HG02588 (cell line): ENCODE results near the gene HESX1.

ENCODE experiments used
- ATAC-seq: cut with Tn5 transposase; IDR thresholded peaks from one replicate; pipeline ENCODE4 v1.9.1; 2021; ENCODE audit warnings: mild to moderate bottlenecking, moderate library complexity; ENCODE audit not compliant: unreplicated experiment

HESX1 gene

DNA sequence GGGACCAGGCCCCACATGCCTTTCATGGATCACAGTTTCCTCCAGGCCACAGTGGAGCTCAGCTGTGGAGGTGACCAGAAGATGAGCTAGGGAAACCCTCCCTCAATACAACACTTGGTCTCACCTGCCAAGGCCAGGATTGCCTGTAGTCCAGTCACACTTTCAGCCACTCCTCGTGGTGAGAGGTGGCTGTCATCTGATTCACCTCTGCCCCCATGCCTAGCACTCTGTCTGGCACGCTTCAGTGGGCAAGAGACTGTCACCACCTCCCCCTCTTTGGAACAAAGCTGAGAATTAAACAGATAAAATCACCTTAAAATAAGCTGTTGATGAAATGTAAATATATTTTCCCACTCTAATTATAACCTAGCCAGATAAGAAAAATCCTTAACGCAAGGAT is 30.7 kb downstream of the HESX1 start:
- no peak for ATAC-seq

DNA sequence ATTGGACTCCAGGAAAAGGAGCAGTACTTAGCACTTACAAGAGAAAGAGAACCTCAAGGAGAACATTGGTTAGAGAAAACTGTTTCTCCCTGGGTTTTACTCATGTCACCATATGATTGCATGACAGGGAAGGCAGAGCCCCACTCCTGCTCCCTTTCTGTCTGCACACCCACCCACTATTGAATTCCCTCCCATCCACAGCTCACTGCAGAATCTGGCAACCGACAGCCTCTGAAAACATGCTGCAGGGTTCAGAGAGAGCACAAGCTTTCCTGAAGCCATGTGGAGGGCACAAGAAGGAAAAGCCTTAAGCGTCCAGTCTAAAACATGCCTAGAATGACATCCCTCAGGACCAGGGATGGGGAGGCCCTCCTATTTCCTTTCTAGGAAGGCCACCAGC is 31.6 kb downstream of the HESX1 start:
- no peak for ATAC-seq

DNA sequence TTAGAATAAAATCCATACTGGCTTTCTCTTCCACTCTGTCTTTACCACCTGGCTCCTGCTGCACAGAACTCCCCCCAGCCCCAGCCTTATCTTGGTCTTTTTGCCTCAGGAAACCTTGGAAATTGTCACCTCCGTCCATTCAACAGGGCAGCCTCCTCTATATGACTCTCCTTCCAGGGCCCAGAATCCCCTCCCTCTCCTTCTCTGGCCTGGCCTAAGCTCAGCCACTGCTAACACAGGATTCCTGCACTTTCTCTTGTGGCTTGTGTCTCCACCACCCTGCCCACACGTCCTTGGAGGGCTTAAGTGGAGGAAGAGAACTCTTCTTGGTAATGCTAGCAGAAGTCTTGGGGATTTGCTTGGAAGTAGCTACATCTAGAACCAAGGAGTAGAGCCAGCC is 33.1 kb downstream of the HESX1 start:
- no peak for ATAC-seq

DNA sequence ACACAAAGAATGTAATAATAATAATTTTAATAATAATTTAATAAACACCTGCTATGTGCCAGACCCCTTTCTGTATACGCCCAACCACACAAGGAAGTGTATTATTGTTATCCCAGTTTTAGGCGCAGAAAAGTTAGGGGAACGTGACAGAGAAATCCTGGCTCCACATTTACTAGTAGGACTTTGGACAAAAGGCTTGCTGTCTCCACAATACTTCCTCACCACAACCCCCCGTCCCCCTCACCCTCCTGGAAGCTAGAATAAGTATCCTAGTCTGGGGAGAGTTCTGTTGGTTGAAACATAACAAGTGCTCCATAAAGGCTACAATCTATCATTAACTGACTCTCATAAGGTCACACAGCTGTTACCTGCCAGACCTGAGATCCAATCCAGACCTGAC is 34.1 kb downstream of the HESX1 start:
- ATAC-seq: no peak

DNA sequence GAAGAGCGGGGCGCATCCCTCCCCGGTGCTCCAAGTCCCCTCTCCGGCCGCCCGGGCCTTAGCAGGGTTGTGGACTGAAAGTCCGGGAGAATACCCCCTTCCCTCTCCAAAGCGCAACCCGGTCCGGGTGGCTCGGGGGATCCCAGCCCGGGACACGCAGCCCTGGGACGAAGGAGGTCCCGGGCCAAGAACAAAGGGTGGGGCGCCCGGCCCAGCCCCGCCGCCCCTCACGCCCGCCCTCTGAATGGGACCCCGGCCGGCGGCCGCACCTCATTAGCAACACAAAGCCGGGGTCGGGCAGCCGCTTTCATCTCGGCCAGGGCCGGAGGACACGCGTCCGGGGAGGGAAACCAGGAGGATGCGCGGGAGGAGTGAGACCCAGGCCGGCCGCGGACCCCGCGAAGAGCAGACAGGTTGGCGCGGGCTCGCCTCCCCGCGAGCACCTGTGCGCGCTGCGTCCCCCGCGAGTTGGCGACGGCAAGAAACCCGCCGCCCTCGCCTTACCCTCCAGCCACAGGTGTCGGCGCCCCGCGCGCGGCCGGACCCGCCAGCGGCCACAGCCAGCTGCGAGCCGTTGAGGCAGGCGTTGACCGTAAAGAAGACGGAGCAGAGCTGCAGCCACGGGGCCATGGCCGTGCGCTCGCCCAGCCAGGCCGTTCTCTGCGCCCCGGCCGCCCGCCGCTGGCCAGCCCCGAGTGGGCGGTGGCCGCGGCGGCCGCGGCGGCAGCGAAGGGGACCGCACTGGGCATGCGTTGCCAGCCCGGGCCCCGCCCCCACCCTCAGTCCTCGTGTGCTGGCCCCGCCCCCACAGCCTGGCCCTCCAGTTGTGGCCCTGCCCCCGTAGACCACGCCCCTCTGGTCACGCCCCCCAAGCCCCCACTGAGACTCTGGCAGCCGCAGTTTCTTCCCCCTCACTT is 34.9 kb downstream of the HESX1 start, which contains the start of gene IL17RD:
Gene IL17RD (minus strand): TSS at position 697 of the 917 bp plus-strand sequence. CDS start 67 bp downstream, at position 630.
- peak; percentile 47 for ATAC-seq

DNA sequence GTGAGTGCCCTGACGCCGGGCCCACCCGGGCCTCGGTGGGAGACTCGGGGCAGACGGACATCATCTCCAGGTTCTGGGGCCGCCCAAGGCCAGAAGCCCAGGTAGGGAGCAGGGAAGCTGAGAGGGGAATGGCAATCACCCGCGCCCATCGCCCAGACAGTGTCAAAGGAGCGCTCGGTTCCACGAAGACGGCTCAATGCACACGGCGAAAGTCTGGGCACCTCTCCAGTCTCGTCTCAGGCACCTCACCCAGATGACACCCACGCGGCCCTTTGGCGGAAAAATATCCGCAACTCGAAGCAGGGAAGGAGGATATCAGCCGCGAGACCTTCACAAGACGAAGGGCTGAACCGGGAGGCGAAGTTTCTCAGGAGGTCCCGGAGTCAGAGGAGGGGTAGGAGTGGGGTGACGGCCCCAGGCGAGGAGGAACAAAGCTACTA is 35.5 kb downstream of the HESX1 start:
- ATAC-seq: no peak

DNA sequence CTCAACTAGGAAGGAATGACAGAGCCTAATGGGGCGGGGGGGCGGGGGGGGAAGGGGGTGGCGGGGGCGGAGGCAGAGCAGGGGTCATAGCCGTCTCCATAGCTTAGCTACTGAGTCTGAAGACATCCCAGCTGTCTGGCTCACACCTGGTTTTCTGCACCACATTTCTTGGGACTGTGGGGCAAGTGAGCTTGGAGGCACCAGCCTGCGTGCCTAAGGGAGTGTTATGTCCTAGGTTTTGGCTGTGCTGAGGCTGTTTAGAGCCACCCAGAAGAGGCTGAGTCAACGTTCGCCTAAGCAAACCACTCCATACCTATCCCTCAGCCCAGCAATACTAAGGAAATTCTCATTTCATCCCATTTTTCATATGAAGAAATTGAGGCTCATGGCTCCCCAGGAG is 36.0 kb downstream of the HESX1 start:
- no peak for ATAC-seq

DNA sequence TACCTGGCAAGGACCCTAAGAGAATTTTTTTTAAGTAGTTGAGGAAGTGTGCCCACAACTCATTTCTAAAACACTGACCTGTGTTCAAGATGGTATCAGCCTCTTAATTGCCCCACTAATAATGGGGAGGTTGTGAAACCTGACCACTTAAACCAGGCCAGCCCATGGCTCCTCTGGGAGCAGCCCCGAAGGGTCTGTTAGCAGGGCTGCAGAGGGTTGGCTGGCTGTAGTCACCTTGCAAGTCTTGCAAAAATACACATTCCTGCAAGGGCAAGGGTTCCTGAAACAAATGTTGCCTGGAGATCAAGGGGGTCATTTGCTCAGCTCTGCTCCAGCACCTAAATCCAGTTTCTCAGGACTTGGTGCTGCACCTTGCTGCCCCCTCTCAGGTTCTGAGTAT is 37.9 kb downstream of the HESX1 start:
- ATAC-seq: no peak

DNA sequence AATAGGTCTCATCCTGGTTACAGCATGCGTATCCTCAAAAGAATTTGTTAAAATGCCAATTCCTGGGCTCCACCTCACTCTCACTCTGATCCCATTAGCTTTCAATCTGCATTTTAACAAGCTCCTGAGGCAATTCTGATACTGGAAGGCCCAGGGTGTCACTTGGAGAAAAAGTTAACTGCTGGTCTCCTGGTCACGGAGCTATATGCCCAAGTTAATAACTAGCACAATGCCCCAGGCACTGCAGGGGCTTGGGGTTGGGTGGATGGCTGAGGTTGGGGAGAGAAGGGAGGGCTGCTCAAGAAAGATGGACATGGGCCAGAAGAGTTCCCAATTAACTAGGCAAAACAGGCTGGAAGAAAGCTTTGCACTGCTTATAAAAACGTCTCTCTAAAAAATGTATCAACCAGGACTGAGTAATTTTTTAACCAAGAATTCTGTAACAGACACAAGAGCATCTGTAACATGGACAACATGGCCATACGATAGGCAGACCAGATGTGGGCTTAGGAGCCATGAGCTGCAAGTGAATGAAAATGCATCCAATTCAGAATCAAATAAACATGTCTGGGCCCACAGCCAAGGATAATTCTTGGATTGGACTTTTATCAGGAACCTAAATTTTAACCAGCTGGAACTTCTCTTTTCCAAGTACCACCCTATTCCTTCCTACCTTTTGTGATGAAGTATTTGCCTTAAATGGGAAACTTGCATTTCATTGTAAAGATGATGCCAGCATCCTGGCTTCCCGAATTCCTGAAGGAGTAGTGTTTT is 38.8 kb downstream of the HESX1 start:
- no peak for ATAC-seq

DNA sequence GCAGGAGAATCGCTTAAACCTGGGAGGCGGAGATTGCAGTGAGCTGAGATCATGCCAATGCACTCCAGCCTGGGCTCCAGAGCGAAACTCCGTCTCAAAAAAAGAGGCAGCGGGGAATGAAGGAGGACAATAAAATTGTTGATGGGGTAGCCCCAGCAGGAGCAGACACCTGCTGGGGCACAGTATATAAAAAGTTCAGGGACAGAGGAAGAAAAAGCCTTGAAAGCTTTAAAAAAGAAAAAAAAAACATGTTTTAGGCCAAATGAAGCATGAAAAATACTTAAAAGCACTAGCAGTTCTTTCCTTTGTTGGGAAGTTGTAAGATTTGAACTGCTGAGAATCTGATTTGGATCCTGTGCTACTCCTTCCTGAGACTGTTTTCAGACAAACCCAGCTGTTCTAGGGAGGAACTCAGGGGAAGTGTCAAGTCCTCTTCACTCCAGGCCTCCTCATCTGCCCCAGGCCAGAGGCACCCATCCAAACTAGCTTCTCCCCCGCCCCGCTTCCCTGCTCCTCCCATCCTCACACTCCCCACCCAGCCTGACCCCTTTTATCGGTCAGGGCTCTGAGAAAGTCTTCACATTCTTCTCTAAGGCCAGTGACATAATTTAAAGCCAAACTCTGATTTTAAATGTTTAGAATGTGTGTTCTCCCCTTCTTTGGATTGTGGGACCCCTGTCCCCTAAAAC is 39.6 kb downstream of the HESX1 start:
- ATAC-seq: no peak

DNA sequence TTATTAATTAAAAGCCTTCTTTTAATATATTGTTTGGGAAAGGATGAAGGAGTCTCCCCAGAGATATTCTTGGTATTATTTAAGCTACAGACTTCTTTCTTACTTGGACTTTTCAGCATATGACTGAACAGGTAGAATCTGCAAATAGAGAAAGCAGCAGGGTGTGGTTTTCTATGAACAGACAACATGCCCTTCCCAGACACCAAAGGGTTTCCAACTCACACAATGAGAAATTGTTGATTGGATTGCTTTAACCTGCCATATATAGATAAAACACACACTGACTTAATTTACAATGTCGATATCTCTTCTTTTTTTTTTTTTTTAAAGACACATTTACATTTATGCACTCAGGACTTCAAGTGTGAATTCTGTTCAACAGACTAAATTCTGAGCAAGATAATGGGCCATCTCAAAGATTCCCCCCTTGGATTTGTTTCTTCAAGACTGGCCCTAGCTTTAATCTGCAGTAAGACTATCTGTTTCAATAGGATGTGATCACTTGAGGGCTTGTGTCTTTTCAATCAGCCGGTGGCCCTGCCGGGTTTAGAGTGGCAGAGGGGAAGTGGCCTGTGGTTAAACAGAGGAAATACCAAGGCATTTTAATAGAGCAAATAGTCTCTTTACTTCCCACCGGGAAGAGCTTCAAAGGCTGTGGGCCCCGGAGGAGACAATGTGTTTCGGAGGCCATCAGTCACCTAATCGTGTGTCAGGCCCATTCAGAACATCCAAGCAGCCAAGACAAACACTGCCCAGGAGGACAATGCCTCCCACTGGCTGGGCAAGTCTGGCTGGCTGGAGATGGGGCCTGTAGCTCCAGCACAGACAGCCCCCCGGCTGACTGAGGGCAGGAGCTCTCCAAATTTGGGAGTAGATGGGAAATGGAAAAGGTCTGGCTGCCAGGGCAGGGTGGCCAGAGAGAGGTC is 40.7 kb downstream of the HESX1 start:
- no peak for ATAC-seq

DNA sequence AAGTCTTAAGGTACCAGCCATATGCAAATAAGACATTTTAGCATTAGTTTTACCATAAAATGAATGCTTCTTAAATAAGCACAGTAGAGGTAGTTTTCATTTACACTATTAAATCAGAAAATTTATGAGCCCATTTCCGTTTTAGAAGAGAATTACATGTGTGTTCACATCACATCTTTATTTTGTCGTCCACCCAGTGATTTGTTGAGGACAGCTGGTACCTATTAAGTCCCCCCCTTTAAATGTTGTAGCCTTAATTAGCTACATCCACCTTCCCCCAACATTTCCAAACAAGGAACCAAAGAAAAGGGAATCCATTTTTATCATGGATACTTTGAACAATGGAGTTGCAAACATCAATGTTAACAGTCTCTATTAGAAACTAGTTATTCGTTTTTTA is 41.5 kb downstream of the HESX1 start:
- no peak for ATAC-seq

DNA sequence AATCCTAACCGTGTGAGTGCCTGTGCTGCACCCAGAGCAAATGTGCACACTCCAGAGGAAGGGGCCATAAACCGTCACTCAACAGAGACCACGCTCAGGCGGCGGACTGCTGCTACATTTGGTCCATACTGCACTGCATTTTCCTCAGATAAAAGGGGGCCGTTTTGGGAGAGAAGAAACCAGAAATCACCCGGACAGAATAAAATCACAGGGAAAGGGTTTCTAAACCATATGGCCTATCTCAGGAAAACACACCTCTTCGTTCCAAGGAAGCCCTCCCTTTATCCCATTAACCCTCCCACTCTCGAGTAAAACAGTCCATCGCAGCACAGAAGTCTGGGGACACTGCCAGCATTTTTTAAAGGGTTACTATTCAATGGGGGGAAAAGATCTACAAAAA is 42.2 kb downstream of the HESX1 start:
- ATAC-seq: no peak

DNA sequence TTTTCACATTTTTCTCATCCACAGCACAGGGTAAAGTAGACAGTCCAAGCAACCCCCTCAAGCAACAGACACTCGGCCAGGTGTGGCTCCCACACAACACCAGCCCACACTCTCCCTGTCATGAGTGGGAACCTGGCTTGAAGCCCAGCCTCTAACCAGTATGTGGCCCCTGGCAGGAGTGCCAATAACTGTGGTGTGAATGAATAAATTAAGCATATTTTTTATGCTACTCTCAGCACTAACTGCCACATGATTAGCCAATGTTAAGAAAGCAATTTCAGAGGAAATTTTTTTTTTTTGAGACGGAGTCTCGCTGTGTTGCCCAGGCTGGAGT is 44.5 kb downstream of the HESX1 start:
- ATAC-seq: no peak

DNA sequence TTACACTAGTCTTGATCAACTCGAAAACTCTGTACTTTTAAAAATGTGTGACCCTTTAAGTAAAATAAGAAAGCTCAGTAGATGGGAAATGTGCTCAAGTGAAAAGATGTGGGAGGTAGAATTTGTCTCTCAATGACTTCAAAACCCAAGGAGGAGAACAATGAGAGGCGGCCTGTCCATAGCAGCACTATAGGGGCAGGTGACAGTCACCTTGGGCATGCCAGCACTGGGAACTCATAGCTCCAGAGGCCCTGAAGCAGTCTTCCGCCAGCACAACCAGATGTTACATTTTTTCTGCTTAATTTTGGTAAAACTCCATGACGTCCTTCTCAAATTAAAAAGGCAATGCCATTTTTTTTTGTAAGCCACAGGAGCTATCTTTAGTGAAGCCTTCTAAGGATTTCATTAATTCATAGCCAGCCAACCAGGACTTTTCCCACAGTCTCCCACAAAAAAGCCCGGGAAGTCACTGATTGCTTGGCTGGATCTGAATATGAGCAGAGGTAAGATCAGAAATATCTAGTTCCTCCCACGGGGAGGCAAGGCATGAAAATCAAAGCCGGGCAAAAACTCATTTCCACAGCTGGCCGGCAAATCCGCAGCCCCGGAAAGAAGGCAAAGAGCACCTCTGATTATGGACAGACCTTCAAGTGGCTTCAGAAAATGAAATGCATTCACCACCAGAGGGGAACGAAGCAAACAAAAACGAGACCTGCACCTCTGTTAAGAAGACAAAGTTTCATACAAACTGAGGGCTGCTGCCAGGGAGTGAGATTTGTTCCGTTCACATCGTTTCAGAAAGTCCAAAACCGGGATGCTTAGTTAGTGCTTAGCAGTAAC is 45.1 kb downstream of the HESX1 start:
- ATAC-seq: no peak

DNA sequence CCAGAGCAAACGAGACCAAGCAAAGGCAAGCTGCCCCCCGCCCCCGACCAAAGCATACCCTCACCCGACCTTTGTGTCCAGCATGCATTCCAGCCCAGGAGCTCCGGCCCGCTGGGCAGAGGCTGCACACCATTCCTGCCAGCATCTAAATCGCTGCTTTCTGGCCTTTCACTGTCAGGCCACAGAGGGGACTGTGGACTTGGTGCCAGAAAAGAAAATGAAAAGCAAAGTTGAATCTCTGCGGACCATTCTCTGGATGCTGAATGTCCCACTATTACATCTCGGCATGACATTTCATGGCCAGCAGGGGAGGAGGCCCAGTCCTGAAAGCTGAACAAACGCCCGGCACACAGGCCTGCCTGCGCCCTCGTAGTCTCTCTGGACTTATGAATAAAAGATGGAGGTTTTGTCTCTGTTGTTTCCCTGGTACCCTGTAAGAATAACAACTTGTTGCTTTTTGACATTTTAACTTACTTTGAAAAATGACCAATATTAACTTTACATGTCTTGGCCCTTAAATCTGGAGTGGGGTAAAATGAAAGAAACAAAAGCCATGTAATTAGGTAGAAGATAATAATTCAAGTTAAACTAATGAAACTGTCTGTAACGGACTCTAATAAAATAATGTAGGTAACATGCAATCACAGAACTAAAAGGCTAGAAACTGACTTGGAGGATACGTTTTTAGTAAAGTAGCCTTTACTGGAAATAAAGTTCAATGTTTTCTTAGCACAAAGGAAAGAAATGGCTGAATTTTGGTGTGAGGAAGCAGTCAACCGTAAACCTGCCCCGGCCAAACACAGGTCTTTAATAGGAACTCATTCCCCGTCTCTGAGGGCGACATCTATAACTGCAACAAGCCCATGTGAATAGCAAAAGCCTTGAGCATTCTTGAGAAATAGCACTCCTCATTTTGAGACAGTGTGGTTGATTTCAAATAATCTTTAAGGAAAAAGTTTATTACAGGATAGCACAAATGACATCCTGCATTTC is 47.3 kb downstream of the HESX1 start:
- no peak for ATAC-seq

DNA sequence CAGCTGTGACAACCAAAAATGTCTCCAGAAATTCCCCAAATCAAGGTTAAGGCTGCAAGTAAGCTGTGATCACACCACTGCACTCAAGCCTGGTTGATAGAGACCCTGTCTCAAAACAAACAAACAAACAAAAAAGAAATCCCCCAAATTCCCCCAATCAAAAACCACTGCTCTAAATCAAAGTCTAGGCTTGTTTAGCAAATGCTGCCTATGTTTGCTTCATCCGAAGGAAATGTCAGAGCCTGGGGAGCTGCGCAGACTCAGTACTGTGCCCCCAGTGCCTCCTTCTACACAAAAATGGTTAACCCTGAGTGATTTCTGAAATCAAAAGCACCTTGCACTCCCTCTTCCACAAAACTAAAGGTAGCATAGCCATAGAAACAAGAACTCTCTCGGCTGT is 48.0 kb downstream of the HESX1 start:
- no peak for ATAC-seq

DNA sequence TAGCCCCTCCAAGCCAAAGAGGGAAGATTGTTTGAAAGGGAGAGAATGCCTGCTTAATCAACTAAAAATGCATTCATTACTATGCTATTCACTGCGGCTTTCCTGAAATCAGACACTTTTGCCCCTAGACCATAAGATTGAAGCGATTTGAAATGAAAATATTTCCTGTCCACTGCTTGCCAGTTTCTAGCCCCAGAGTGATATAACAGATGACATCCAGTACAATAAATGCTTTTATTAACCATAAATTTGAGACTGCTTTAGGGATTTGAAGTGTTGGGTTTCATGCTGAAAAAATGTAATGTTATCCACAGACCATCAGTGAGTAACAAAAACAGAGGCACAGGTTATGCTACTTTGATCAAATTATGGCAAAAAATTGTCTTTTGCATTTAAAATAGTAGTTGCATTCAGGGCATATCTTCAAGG is 48.7 kb downstream of the HESX1 start:
- no peak for ATAC-seq
